H54 (cell line): Measurements from ENCODE around the gene SLC39A8.

Source experiments
- DNase-seq: peaks from one replicate; pipeline ENCODE4 v3.0.0; 2011; ENCODE audit warnings: low spot score, mixed read lengths; ENCODE audit not compliant: insufficient read length
- FAIRE-seq: peaks from 3 replicates; lab custom pipeline; 2011; peaks lifted over from hg19 to GRCh38; lab: Jason Lieb, UNC
- POLR2A ChIP-seq: IDR thresholded peaks from 2 replicates; pipeline ENCODE4 v1.6.1; 2011; ENCODE audit warnings: low read depth, mild to moderate bottlenecking, low read length

SLC39A8 gene

DNA sequence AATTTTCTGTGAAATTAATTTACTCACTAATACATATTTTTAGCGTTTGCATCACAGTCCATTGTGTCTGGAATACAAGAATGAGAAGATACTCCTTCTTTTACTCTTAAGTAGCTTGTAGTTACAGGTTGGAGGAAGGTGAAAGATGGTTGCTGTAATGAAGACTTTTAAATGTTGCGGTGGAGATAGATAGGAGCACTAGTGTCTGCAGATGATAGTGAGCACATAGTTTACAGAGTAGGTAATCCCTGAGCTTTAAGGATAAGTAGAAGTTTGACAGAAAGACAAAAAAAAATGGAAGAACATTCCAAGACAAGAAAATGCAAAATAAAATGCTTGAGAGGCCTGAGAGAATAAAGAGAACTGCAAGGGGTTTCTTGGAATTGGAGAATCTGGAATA, 5.4 kb upstream of the SLC39A8 start:
- no peak for DNase-seq
- no peak for TF ChIP-seq POLR2A
- FAIRE-seq, result no peak

DNA sequence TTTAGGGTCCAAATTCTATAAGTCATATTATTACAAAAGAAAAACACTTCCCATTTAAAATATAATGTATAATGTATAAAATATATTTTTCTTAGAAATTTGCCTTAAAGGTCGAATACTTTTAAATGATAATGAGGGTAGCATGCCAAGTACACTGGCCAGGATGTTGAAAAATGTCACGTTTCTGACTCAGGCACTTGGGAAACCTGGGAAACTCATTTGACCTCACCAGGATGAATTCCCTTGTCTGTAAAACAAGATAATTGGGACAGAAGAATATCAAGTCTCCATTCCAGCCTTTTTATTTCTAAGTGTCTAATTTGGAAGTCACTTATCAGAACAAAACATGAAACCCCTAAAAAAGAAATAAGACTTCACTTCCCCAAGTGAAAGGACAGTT, 3.4 kb upstream of the SLC39A8 start:
- no peak for DNase-seq
- FAIRE-seq, result no peak
- no peak for TF ChIP-seq POLR2A

DNA sequence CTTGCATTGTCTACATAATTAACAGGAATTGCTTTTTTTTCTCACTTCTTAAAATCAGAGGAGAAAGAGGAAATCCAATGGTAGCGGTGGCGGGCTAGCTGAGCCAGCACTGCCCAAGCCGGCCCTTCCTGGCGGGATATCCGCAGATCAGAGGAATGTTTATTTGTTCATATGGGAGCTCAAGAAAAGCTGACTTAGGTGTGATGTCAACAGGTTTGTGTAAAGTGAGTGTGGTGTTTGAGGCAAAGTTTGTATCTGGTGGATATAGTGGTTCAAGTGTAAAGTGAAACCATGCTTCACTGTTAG, 466 bp upstream of the SLC39A8 start:
- no peak for TF ChIP-seq POLR2A
- no peak for FAIRE-seq
- DNase-seq, result no peak

DNA sequence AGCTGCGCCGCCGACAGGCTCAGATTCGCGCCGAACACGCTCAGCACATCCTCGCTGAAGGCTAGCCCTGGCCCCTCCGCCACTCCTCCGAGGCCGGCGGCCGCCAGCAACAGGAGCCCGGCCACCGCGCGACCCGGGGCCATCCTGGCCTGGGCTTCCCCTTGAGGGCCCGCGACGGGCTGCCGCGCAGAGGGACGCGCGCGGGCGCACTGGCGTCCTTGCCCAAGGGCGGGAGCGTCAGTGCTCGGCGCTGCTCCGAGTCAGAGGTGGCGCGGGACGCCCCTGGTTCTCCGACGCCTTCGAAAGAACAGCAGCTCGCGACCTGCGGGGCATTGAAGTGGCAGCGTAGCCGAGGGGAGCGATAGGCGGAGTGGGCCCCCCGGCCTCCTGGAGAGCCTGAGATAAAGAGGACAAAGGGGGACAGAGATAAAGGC, 745 bp downstream of the SLC39A8 start:
- peak; percentile 29 for DNase-seq
- FAIRE-seq, result no peak
- TF ChIP-seq POLR2A, result peak; percentile 36; the same call in 1 of the 2 replicates

DNA sequence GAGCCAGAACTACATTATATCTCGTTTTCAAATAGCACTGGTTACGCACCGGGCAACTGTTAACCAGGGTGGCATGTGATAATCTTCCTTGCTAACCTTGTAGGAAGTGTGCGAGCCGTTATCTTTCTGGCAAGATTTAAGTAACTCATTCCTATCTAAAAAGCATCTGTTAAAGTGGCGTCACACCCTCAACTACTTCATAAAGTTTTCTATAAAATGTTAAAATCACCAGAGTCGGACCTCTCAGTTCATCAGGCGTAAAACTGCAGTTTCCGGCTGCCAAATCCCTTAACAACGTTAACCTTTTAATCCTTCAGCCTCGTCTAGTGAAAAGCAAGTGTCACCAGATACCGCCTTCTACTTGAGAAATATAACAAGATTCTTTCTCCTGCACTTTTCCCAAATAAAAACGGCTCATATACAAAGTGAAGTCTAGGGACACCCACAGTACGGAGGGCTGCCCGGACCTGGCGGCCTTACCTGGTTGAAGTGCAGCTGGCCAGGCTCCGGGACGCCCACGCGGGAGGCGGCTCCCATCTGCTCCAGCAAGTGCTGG, 1.2 kb downstream of the SLC39A8 start:
- no peak for FAIRE-seq
- no peak for TF ChIP-seq POLR2A
- DNase-seq, result no peak

DNA sequence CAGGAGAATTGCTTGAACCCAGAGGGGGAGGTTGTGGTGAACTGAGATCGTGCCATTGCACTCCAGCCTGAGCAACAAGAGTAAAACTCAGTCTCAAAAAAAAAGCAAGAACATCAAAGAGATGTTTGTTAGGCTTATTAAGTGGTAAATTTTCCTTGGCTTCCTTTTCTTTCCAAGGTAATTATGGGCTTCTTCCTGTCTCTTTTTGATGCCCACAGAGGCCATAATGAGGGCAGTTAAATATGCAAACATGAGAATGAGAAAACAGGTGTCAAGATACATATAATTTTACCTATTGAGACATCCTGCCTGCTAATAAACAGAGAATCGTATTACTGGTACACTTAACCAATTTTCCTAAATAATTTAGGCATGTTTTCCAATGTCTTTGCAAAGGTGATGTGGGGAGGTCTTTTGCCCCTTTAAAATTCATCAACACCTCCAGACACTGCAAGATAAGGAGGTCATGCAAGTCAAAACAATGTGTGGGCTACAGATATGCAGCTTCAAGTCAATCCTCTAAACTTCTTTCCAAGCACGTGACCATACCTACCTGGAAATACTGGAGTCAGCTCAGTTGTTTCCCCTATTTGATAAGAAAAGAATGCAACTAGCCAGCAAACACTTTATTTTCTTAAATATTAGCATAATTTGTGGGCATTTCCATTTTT, 2.7 kb downstream of the SLC39A8 start:
- FAIRE-seq (no peak), DNase-seq (no peak)
- TF ChIP-seq POLR2A, result no peak

DNA sequence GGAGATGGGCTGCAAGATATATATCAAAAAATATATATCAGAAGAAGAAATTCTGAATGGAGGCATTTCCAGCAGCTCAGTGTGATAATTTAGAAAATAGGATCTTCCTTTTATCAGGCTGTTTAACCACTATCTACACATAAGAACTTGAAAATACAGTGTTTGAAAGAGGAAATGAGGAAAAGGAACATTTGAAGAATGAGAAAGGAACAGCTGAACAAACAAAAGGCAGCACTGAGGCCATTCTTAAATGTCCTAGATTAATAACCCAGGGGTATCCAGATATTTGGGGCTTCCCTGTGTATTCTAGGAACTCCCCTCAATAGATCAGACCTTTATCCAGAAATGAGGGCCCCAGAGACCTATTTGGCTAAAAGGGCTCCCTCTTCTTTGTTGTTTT, 4.1 kb downstream of the SLC39A8 start:
- no peak for TF ChIP-seq POLR2A
- FAIRE-seq (no peak), DNase-seq (no peak)

DNA sequence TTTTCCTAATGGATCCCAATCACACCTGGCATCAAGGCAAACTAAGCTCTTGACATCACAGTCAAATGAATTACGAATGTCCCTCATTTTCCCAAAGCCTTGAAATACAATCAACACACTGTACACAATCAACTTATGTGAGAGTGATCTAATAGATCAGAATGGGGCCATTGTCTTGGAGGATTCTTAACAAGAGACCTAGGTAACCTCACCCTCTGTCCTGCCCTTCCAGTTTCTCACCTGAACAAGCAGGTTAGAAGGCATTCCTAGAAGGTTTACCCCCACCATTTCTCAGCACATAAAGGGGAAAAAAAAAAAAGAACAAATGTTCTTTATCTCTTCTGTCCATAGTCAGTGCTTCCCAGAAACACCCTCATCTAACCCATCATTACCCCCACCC, 6.3 kb downstream of the SLC39A8 start:
- DNase-seq (no peak), FAIRE-seq (no peak)
- TF ChIP-seq POLR2A, result no peak

DNA sequence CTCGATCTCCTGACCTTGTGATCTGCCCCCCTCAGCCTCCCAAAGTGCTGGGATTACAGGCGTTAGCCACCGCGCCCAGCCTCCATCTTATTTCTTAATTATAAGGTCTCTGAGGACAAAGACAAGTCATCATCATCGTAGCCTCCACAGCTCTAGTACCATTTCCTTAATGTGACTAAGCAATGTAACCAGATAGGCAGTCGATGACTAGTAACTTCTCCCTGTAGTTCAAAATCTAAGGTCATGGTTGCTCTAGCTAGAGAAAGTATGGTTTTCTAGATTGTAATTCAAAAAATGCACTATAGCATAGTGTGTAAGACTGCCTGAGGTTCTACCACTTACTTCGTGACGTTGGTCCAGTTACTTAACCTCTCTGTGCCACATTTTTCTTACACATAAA, 6.9 kb downstream of the SLC39A8 start:
- no peak for DNase-seq
- no peak for FAIRE-seq
- no peak for TF ChIP-seq POLR2A

DNA sequence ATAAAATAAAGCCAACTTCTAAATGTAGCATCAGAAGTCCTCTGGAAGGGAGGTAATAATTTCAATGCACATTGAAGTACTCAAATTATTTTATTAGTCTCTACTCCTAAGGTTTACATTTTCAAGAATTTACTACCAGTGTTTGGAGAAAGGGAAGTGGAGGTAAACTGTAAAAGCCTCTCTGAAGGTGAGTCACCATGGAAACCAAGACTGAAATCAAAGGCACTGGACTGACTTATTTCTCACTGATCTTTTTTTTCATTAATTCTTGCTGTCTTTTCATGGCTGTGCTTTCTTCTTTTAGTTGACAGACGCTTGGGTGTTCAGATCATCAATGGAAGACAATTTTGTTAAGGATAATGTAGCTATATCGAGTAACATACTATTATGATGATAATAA, 9.7 kb downstream of the SLC39A8 start:
- no peak for FAIRE-seq
- TF ChIP-seq POLR2A, result no peak
- no peak for DNase-seq

DNA sequence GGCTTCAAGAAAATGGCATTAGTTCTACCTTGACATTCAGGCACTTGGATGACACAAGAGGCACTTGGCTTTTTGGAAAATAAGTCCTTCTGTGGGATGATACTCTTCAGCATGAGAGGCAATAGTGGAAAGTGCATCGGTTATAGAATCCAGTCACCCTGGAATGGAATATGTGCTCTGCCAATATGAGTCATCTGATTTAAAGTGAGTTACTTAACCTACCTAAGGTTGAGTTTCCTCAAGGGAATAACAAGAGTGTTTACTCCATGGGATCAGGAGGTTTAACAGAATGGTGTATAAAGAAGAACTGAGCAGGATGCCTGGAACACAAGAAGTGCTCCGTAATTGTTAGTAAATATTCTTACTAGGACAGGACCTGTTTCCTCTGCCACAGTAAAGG, 10.7 kb downstream of the SLC39A8 start:
- DNase-seq (no peak), FAIRE-seq (no peak)
- no peak for TF ChIP-seq POLR2A

DNA sequence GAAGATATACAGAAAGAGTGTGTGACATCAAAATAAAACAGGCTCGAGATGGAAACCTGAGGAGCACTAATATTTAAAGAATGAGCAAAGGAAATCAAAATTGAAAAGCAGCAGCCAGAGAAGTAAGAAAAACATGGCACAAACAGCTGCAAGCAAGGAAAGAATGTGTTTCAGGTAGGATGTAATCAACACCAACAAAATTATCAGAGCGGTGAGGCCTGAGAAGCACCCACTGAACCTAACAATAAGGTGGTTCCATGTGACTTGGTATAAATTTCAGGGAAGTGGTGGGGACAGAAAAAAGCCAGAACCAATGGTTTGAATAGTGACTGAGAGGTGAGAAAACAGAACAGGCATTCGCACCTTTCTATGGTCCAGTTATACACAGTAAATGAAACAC, 11.5 kb downstream of the SLC39A8 start:
- no peak for TF ChIP-seq POLR2A
- no peak for FAIRE-seq

DNA sequence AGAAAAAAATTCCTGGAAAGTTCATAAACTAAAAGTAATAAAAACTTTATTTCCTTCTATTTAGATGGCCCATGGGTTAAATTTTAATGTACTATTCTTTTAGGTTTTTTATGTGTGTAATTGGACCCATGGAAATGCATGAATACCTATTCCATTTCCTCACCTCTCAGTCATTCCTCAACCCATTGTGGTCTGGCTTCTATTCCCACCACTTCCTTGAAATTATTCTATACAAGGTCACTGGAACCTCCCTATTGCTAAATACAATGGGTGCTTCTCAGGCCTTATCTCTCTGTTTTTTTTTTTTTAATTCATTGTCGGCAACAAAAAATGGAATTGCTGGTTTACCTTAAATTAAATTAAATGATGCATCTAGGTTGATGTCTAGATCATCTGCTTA, 17.2 kb downstream of the SLC39A8 start:
- DNase-seq (no peak), FAIRE-seq (no peak)
- TF ChIP-seq POLR2A, result no peak

More for the DNA sequence above, 11.5 kb downstream of the SLC39A8 start:
- DNase-seq, result no peak

DNA sequence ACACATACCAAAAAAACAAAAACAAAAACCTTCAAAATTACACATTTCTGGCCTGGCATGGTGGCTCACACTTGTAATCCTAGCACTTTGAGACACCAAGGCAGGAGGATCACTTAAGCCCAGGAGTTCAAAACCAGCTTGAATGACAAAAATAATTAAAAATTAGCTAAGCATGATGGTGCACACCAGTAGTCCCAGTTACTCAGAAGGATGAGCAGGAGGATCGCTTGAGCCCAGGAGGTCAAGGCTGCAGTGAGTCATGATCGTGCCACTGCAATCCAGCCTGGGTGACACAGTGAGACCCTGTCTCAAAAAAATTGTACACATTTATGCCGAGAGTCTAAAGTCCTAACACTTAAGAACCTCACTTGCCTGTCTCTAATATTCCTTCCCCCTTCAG, 18.3 kb downstream of the SLC39A8 start:
- DNase-seq, result no peak
- TF ChIP-seq POLR2A, result no peak
- FAIRE-seq, result no peak

DNA sequence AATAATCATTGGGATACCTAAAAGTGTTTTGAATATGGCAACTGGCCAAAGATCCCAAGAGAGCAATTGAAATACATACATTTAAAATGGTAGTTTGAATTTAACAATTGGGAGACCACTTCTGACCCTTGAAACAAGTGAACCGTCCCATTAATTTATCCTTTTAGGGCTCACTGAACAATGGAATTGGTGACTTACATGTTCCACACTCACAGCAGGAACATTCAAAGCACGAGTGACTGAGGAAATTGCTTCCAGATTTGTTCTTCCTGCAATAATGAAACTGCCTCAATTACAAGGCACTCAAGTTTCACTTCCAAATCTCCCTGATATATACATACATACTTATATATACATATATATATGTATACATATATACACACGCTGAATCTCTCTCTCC, 20.6 kb downstream of the SLC39A8 start:
- no peak for DNase-seq
- no peak for TF ChIP-seq POLR2A
- no peak for FAIRE-seq
